ENCODE measurements around the gene MNX1. TPM values are rescaled to one million over a fixed set of nuclear protein-coding genes. Genes with fewer than 3 reads are reported as not detected.

Gene MNX1
- total RNA-seq, 1 donor from 2014 or later = not detected

- no peaks in the 10 kb centered on the region for H3K4me1 Mint-ChIP-seq (ENCODE audit: low read depth, unreplicated experiment)
- Histone ChIP-seq H3K27ac (ENCODE audit: low read depth, low read length) (no peak overlapping the region), H3K9me3 (ENCODE audit: insufficient read depth, low read depth, low read length) (no peaks in the 10 kb centered on the region), H3K79me2 (ENCODE audit: insufficient read depth, low read length) (no peaks in the 10 kb centered on the region), H3K4me3 (ENCODE audit: insufficient read depth, low read depth, low read length) (no peak overlapping the region), H3K4me2 (ENCODE audit: low read length) (no peak overlapping the region), H3K4me1 (ENCODE audit: insufficient read depth, low read length) (no peaks in the 10 kb centered on the region), H3K9ac (ENCODE audit: low read length) (no peak overlapping the region), H4K20me1 (ENCODE audit: insufficient read depth, low read length) (no peaks in the 10 kb centered on the region), H3K36me3 (ENCODE audit: insufficient read depth, low read length) (no peaks in the 10 kb centered on the region), H3K27me3 (ENCODE audit: insufficient read depth, low read length) (peaks cover 16% of the 10 kb centered on the region), H2AFZ (ENCODE audit: low read depth, low read length) (no peak overlapping the region)
- no peak for TF ChIP-seq EZH2 (IDR thresholded peaks at IDR 0.05; ENCODE audit: insufficient read depth, low read length)
- TF ChIP-seq CTCF (IDR thresholded peaks at IDR 0.05; ENCODE audit: insufficient read depth, low read depth, low read length) = no peak
- no peak overlapping the region for H3K27ac Mint-ChIP-seq (ENCODE audit: unreplicated experiment)
- H3K27me3 Mint-ChIP-seq (ENCODE audit: low read depth, unreplicated experiment) = peaks cover 62% of the 10 kb centered on the region
- peaks cover 2% of the 10 kb centered on the region for H3K36me3 Mint-ChIP-seq (ENCODE audit: low read depth, unreplicated experiment)
- H3K4me3 Mint-ChIP-seq (ENCODE audit: unreplicated experiment) = no peak overlapping the region
- FAIRE-seq = no peak
- H3K9me3 Mint-ChIP-seq (ENCODE audit: unreplicated experiment) = peaks cover 14% of the 10 kb centered on the region
- no peak for DNase-seq (ENCODE audit: low read depth)
Observed at GRCh38 chr7:157032644-157033482, 22.4 kb upstream of the MNX1 start.

- H3K9me3 ChIP-seq (ENCODE audit: insufficient read depth, low read depth, low read length) = no peaks in the 10 kb centered on the region
- H3K4me1 Mint-ChIP-seq (ENCODE audit: low read depth, unreplicated experiment) = no peaks in the 10 kb centered on the region
- H3K36me3 ChIP-seq (ENCODE audit: insufficient read depth, low read length) = no peaks in the 10 kb centered on the region
- TF ChIP-seq EZH2 (IDR thresholded peaks at IDR 0.05; ENCODE audit: insufficient read depth, low read length) (no peak), CTCF (IDR thresholded peaks at IDR 0.05; ENCODE audit: insufficient read depth, low read depth, low read length) (no peak)
- no peaks in the 10 kb centered on the region for H3K79me2 ChIP-seq (ENCODE audit: insufficient read depth, low read length)
- no peak for DNase-seq (ENCODE audit: low read depth)
- no peak for FAIRE-seq
- peaks cover 17% of the 10 kb centered on the region for H3K27me3 ChIP-seq (ENCODE audit: insufficient read depth, low read length)
- no peak overlapping the region for H3K4me3 ChIP-seq (ENCODE audit: insufficient read depth, low read depth, low read length)
- peaks cover 61% of the 10 kb centered on the region for H3K27me3 Mint-ChIP-seq (ENCODE audit: low read depth, unreplicated experiment)
- H3K4me3 Mint-ChIP-seq (ENCODE audit: unreplicated experiment) = no peak overlapping the region
- peaks cover 14% of the 10 kb centered on the region for H3K9me3 Mint-ChIP-seq (ENCODE audit: unreplicated experiment)
- no peaks in the 10 kb centered on the region for H4K20me1 ChIP-seq (ENCODE audit: insufficient read depth, low read length)
- H3K27ac ChIP-seq (ENCODE audit: low read depth, low read length) = no peak overlapping the region
- no peak overlapping the region for H3K9ac ChIP-seq (ENCODE audit: low read length)
- no peak overlapping the region for H3K27ac Mint-ChIP-seq (ENCODE audit: unreplicated experiment)
- no peak overlapping the region for H3K4me2 ChIP-seq (ENCODE audit: low read length)
- no peak overlapping the region for H2AFZ ChIP-seq (ENCODE audit: low read depth, low read length)
- no peaks in the 10 kb centered on the region for H3K4me1 ChIP-seq (ENCODE audit: insufficient read depth, low read length)
- H3K36me3 Mint-ChIP-seq (ENCODE audit: low read depth, unreplicated experiment) = peaks cover 2% of the 10 kb centered on the region
Observed at GRCh38 chr7:157032128-157032527, 21.7 kb upstream of the MNX1 start.

All from astrocyte (in vitro differentiated cells and primary cell).